Testis (tissue), 3 donors: Measurements from ENCODE around the gene KHNYN. TPM values are rescaled to one million over a fixed set of nuclear protein-coding genes. Genes with fewer than 3 reads are reported as not detected.

ENCODE experiments used
- DNase-seq: peaks from one replicate; pipeline ENCODE4 v3.0.0-alpha.2; 2019
- H3K27ac ChIP-seq, 2 donors: fragments of 200-600 bp; sonication (generic); one replicate each; pipeline ENCODE4 v1.5.1; 2019
- H3K27me3 ChIP-seq: fragments of 200-600 bp; sonication (generic); one replicate; pipeline ENCODE4 v1.5.1; 2019
- H3K36me3 ChIP-seq: fragments of 200-600 bp; sonication (generic); one replicate; pipeline ENCODE4 v1.5.1; 2017; ENCODE audit warnings: low read depth; ENCODE audit errors: missing control alignments
- H3K4me1 ChIP-seq: fragments of 200-600 bp; sonication (generic); one replicate; pipeline ENCODE4 v1.5.1; 2019
- H3K4me3 ChIP-seq, 2 donors: fragments of 200-600 bp; sonication (generic); one replicate each; pipeline ENCODE4 v1.5.1; 2017 to 2019
- H3K9me3 ChIP-seq: fragments of 200-600 bp; sonication (generic); one replicate; pipeline ENCODE4 v1.5.1; 2017
- POLR2A ChIP-seq: fragments of 450-650 bp; IDR thresholded peaks from one replicate; pipeline ENCODE4 v1.6.1; 2017; ENCODE audit warnings: antibody characterized with exemption, mild to moderate bottlenecking, moderate library complexity
- WGBS, 2 donors: methylation state at CpG; one replicate each; pipeline ENCODE4 v1.1.5; 2018; 5-methylcytosine and 5-hydroxymethylcytosine counted together
- intact Hi-C: fragments of 100-400 bp; cut with DNase I; formaldehyde crosslinking; loops from one replicate; pipeline ENCODE4 v1.15.1; 2023; ENCODE audit warnings: low total_unique reads
- polyA plus RNA-seq: library from polyadenylated mRNA; stranded (reverse); fragments of 350-450 nt; fragmentation: Illumina TruSeq; extraction: RNeasy Lipid Tissue Mini Kit (QIAGEN cat#74804); gene quantifications from one replicate; pipeline ENCODE4 v1.2.3, GENCODE V29; 2014; ENCODE audit warnings: low read depth, low replicate concordance; ENCODE audit not compliant: insufficient read depth
- total RNA-seq, 2 donors: library from RNA; depleted of rRNA; stranded (reverse); fragments of >200 nt; gene quantifications; one replicate each; pipeline ENCODE4 v1.2.3, GENCODE V29; 2016
- TF ChIP-seq, protein P1 (sequence below), 3 experiments: fragments of 450-650 bp in 2 of 3; fragments of 200-600 bp in 1 of 3; sonication (generic) in 1 of 3; IDR thresholded peaks; one replicate each; pipeline ENCODE4 v1.5.1; 2016 to 2019; ENCODE audit warnings: antibody characterized with exemption in 3 of 3, mild to moderate bottlenecking in 2 of 3, moderate library complexity in 1 of 3

The KHNYN gene
- total and polyA plus RNA-seq, 3 donors from 2014 or later: 27.9 to 66.0 (median 52.0) TPM

- Histone ChIP-seq H3K27ac (peak overlapping the region; percentile 92 to 98), H3K9me3 (no peaks in the 10 kb centered on the region), H3K4me3 (peak overlapping the region; percentile 68 to 80), H3K4me1 (peaks cover 28% of the 10 kb centered on the region), H3K27me3 (no peaks in the 10 kb centered on the region), H3K36me3 (no peaks in the 10 kb centered on the region)
- 0 to 7% methylated on average over 9 to 18 of the region's 19 CpGs for WGBS, 2 donors
- TF ChIP-seq, protein P1, sequence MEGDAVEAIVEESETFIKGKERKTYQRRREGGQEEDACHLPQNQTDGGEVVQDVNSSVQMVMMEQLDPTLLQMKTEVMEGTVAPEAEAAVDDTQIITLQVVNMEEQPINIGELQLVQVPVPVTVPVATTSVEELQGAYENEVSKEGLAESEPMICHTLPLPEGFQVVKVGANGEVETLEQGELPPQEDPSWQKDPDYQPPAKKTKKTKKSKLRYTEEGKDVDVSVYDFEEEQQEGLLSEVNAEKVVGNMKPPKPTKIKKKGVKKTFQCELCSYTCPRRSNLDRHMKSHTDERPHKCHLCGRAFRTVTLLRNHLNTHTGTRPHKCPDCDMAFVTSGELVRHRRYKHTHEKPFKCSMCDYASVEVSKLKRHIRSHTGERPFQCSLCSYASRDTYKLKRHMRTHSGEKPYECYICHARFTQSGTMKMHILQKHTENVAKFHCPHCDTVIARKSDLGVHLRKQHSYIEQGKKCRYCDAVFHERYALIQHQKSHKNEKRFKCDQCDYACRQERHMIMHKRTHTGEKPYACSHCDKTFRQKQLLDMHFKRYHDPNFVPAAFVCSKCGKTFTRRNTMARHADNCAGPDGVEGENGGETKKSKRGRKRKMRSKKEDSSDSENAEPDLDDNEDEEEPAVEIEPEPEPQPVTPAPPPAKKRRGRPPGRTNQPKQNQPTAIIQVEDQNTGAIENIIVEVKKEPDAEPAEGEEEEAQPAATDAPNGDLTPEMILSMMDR (IDR thresholded peaks at IDR 0.05): no peak
- TF ChIP-seq POLR2A: no peak
- DNase-seq: peak; percentile 74
- intact Hi-C loops: loop anchor here (5.0 kb wide), 2 partner anchors 64 to 99 kb away; partner anchors contain the start of gene NFATC4
Measured at GRCh38 chr14:24430682-24431568, 1.2 kb downstream of the KHNYN start.

- Histone ChIP-seq H3K9me3 (no peaks in the 10 kb centered on the region), H3K27me3 (no peaks in the 10 kb centered on the region), H3K27ac (peak overlapping the region; percentile 92 to 98), H3K4me1 (peaks cover 29% of the 10 kb centered on the region), H3K36me3 (no peaks in the 10 kb centered on the region), H3K4me3 (no peak overlapping the region)
- TF ChIP-seq, protein P1 (IDR thresholded peaks at IDR 0.05): peak; percentile 75 to 87 (median 76)
- no peak for TF ChIP-seq POLR2A
- WGBS, 2 donors: 35 to 37% methylated on average over 11 to 15 of the region's 15 CpGs
- intact Hi-C loops: loop anchor here (5.0 kb wide), 2 partner anchors 64 to 99 kb away; partner anchors contain the start of gene NFATC4
- DNase-seq: peak; percentile 93
Measured at GRCh38 chr14:24431569-24432258, 2.0 kb downstream of the KHNYN start.

DNA sequence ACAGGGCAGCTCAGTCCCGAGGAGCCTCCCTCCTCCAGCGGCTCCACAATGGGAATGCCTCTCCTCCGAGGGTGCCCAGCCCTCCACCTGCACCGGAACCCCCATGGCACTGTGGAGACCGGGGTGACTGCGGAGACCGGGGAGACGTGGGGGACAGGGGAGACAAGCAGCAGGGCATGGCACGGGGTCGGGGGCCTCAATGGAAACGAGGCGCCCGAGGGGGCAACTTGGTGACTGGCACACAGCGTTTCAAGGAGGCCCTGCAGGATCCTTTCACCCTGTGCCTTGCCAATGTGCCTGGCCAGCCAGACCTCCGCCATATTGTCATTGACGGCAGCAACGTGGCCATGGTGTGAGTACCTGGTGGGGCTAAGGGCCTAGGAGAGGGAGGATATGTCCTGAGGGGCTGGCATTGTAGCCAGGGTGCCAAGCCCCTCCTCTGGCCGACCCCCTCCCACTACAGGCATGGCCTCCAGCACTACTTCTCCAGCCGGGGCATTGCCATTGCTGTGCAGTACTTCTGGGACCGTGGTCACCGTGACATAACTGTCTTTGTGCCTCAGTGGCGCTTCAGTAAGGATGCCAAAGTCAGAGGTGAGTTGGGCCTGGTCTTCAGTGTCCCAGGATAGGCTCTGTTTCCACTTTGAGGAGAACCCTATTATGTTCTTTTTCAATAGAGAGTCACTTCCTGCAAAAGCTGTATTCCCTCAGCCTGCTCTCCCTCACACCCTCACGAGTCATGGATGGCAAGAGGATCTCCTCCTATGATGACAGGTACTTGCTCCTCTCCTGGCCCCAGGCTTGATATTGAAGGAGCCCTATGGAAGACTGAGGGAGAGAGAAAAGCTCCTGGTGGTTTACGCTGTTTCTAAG, 2.7 kb downstream of the KHNYN start:
- DNase-seq: no peak
- Histone ChIP-seq H3K4me3 (no peak overlapping the region), H3K4me1 (peaks cover 29% of the 10 kb centered on the region), H3K27me3 (no peaks in the 10 kb centered on the region), H3K9me3 (no peaks in the 10 kb centered on the region), H3K36me3 (no peaks in the 10 kb centered on the region), H3K27ac (no peak overlapping the region)
- WGBS, 2 donors: 76 to 77% methylated on average over 15 to 24 of the region's 24 CpGs
- no peak for TF ChIP-seq POLR2A
- TF ChIP-seq, protein P1 (IDR thresholded peaks at IDR 0.05): no peak
- intact Hi-C loops: loop anchor here (5.0 kb wide), 2 partner anchors 65 to 100 kb away; partner anchors contain the start of gene NFATC4

GRCh38 chr14:24434036-24434435, 4.3 kb downstream of the KHNYN start:
- whole genome bisulfite sequencing, 2 donors: 78 to 79% methylated on average over 7 of the region's 7 CpGs
- Histone ChIP-seq H3K27me3 (no peaks in the 10 kb centered on the region), H3K36me3 (no peaks in the 10 kb centered on the region), H3K4me1 (peaks cover 25% of the 10 kb centered on the region), H3K9me3 (no peaks in the 10 kb centered on the region), H3K4me3 (no peak overlapping the region), H3K27ac (no peak overlapping the region)
- intact Hi-C loops: loop anchor here (5.0 kb wide), 2 partner anchors 67 to 102 kb away; partner anchors contain the start of gene NFATC4
- no peak for DNase-seq
- no peak for TF ChIP-seq POLR2A
- TF ChIP-seq, protein P1 (IDR thresholded peaks at IDR 0.05): no peak
